GM18526 (cell line): ENCODE measurements around the gene SEC61A2.

ENCODE experiments used
- POLR2A ChIP-seq: IDR thresholded peaks from 3 replicates; pipeline ENCODE4 v1.6.1; 2011; ENCODE audit not compliant: insufficient read length; ENCODE audit errors: extremely low read depth

The SEC61A2 gene

GRCh38 chr10:12213621-12214020 is 84.1 kb downstream of the SEC61A2 start:
- TF ChIP-seq POLR2A, result no peak

DNA sequence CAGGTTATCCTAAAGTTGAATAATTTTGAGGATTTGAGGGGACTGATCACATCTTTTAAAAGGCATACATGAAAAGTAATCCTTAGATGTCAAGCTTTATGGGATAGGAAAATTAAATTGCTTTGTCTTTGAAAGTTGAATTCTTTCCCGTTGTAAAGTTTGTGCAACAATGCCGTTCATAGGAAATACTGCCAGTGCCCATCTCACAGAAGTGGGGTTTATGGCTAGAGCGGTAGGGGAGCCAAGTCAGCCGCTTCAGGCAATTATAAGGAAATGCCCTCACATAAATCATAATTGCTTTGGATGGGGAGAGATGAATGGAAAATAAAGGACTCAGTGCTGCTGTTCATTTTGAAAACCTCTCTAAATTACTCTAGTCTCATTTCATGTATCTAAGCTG is 84.6 kb downstream of the SEC61A2 start:
- no peak for TF ChIP-seq POLR2A

DNA sequence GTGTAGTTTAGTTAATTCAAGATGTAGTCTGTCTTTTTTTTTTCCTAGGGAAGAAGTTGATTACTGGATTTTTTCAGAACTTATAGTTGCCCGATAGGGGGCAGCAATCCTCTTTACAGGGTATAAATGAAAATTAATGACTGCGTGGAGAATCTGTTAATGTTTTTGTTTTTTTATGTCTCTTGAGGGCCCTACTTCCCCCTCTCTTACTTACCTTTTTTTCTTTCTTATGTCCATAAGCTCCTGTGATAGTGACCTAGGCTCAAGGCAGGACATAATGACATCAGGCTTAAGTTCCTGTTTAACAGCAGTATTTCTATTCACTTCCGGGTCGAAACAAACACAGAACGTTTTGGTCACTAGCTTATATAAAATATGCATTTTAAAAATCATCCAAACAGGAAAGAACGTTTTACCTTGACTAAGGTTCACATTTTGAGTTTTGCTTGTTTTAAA is 85.3 kb downstream of the SEC61A2 start:
- TF ChIP-seq POLR2A, result no peak
